HG03469 (cell line): ENCODE results near the gene SPARCL1.

ENCODE experiments used
- ATAC-seq: cut with Tn5 transposase; IDR thresholded peaks from one replicate; pipeline ENCODE4 v1.9.1; 2021; ENCODE audit warnings: mild to moderate bottlenecking, moderate library complexity, moderate number of reproducible peaks; ENCODE audit not compliant: unreplicated experiment

The SPARCL1 gene

GRCh38 chr4:87541956-87542709 is 13.0 kb upstream of the SPARCL1 start:
- ATAC-seq = no peak

GRCh38 chr4:87541521-87541920 is 12.3 kb upstream of the SPARCL1 start:
- no peak for ATAC-seq

GRCh38 chr4:87540146-87541058 is 11.2 kb upstream of the SPARCL1 start:
- no peak for ATAC-seq

DNA sequence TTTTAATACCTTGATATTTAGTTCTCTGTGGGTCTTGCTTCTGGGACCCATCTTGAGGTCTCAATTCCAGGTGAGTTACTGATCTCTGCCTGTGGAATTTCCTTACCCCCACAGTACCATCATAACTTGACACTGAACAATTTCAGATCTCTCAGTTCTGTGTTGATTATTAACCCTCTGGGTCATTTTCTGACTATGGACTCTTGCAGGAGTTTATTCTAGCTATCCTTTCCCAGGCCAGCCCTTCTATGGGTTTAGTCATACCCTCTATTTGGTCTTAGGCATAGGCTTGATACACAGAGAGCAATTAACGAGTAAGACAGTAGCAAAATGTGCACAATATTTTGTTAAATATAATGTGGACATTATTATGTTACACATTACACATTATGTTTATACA is 3.7 kb upstream of the SPARCL1 start:
- no peak for ATAC-seq

GRCh38 chr4:87532109-87532508 is 2.9 kb upstream of the SPARCL1 start:
- ATAC-seq = no peak

- ATAC-seq = no peak
Observed at GRCh38 chr4:87531621-87532020, 2.4 kb upstream of the SPARCL1 start.

GRCh38 chr4:87530868-87531267 is 1.7 kb upstream of the SPARCL1 start:
- ATAC-seq = no peak

DNA sequence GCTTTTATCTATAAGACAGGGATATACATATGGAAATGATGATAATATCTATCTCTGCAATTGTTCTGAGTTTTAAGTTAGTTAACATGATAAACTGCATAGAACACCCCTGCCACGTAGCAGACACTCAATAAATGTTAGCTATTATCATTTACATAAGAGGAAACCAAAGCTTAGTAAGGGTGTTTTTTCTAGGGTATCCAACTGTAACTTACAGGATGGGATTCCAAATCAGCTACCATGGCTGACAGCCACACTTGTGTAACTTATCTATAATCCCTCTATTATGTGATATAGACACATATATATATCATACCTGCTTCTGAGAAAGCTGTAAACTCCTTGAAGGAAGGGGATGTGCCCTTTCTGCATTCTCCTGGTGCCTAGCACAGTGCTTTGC is 1.1 kb upstream of the SPARCL1 start:
- ATAC-seq = no peak

DNA sequence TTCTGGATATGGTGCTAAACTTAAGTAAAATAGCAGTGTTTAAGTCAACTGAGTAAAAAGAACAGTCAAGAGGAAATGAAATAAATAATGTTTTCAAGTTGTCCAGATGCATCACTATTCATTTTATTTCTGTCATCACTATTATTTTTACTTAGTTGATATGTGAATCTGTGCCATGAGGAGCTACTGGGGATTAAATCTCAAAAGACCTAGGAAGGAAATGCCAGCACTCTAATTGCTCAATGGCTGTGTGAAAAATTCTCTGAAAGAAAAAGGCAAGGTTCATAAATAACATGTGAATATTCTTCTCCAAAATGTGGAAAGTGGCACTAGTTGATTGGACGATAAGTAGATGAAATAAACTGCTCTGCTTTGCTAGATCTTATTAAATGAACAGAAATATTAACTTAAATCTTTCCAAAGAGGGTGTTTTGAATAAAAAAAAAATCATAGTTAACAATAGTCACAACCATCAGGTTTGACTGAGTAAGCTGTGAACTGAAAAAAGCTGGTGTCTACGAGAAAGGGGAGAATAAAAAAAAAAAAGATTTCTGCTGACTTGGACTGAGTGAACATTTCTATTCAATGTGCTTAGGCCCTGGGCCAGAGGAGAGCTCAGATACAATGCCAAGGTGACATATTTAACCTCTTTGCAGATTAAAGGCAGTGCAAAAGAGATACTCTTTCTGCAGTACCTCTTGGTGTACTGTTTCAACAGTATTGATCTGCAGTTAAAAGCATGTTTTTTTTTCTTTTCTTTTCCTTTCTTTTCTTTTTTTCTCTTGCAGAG is 1.6 kb downstream of the SPARCL1 start:
- no peak for ATAC-seq

- ATAC-seq = no peak
Observed at GRCh38 chr4:87525636-87526295, 3.4 kb downstream of the SPARCL1 start.

DNA sequence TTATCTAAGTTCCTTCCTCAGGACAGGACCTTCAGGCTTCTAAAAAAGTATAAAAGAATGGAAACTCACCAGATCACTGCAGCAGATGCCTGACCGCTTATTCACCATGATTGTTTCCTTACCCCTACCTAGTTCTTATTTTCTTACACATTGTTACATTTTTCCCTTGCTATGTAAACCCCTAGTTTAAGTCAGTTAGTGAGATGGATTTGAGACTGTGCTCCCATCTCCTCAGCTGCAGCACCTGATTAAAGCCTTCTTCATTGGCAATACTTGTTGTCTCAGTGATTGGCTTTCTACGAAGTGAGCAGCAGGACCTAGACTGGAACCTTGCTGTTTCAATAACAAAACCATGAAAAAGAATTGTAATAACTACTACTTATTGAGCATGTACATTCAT is 4.7 kb downstream of the SPARCL1 start:
- no peak for ATAC-seq

DNA sequence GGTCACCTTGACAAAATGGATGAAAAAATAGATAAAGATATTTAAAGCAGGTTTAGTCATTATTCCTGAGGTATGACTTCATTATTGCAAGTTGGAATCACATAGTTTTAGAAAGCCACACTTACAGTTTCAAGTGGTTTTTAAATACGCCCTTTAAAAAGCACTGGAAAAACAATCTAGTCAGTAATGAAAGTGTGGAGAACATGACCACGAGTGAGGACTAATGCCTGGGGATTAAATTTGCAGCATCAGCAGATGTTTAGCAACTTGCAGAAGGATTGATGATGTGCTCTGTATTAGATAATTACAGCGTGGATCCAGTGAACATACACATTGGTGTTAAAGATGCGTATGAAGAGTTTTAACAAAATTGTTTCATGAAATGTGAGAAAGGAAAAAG is 5.9 kb downstream of the SPARCL1 start:
- ATAC-seq = no peak

DNA sequence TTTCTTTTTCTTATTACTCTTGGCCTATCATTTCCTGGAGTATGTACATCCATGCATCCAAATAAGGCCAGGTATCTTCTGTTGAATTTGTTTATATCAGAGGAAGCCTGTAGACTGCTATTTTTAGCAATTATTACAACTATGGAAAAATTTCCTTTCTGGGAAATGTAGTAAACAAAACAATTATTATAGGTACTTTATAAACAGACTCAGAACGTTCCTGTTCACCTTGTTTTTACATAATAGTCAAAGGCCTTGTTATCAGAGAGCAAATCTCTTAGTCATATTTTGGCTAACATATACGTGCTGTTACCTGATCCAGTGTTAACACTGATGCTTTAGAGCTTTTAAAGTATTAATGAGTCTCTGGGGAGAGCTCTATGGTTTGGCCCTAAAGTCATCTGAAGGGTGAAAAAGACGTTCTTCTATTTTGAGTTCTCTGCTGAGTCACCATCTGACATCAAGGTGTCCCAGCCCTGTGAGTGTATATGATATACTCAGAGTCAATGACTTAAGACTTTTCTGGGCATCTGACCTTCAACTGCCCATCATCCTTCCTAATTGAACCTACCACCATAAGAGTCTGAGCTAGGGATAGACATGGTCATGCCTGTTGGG is 7.3 kb downstream of the SPARCL1 start:
- ATAC-seq = peak; percentile 85

- ATAC-seq = no peak
Observed at GRCh38 chr4:87521319-87521718, 7.9 kb downstream of the SPARCL1 start.

DNA sequence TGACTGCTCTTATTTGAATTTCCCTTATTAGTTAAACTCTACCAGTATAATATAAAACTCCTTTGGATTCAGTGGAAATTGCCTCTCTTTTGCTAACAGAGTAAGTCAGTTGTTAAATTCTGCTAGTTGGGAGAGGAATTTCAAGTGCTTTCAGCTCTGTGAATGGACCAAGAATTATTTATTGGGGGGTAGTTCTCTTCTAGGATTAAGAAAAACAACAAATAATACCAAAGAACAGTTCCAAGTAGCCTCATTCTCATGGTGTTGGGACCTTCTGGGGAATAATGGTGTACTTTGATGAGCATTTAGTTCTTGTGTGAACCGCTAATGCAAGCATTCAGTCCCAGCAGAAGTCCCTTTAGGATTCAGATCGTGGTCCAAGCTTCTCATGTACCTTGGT is 11.6 kb downstream of the SPARCL1 start:
- no peak for ATAC-seq

GRCh38 chr4:87516683-87517082 is 12.5 kb downstream of the SPARCL1 start:
- no peak for ATAC-seq

GRCh38 chr4:87512400-87512799 is 16.8 kb downstream of the SPARCL1 start:
- ATAC-seq = no peak

GRCh38 chr4:87511500-87511899 is 17.7 kb downstream of the SPARCL1 start:
- no peak for ATAC-seq

DNA sequence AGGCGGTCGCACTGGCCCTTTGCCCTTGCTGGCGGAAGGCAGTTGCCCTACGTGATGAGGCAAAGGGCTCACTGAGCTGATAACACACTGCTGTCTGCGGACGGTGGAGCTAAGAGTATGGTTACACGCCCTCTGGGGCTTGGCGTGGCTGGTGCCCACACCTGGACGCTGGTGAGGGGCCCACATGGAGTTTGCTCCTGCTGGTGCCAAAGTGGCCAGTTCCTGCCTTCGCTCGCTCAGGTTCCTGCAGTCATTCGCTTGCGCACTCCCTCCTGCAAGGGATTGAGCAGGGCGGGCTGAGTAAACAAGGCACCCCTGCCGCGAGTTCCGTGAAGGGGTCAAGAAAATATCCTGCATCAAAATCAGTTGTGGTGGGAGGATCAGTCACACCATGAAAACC is 18.4 kb downstream of the SPARCL1 start:
- no peak for ATAC-seq

GRCh38 chr4:87506974-87507701 is 22.0 kb downstream of the SPARCL1 start:
- ATAC-seq = no peak
